ENCODE measurements around the gene CDYL.
A peak's percentile ranks its signal among the peaks of the same experiment; 100 is the strongest.

CDYL gene

DNA sequence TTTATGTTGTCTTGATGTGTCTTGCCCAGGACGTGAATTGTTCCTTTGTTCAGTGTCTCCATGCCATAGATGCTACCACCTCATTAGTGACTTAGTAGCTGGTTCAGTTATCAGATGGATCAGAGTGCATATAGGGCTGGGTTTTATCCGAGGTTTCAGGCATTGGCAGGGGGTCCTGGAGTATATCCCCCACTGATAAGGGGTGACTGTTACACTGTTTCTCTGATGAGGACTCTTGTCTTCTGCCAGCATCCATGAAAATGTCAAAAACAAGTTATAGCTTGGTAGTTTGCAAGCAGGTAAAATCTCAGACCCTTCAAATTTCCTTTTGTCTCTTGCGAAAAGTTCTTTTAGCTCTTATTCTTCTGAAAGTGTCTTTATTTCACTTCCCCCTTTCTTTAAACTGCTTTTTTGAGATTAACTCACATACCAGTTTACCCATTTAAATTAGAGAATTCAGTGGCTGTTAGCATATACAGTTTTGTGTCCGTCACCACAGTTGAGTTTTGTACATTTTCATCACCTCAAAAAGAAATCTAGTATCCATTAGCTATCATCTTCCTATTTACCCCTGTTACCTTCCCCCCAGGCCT lies 109.2 kb downstream of the CDYL start:
- no peak for DNase-seq (ENCODE audit: low spot score)

DNA sequence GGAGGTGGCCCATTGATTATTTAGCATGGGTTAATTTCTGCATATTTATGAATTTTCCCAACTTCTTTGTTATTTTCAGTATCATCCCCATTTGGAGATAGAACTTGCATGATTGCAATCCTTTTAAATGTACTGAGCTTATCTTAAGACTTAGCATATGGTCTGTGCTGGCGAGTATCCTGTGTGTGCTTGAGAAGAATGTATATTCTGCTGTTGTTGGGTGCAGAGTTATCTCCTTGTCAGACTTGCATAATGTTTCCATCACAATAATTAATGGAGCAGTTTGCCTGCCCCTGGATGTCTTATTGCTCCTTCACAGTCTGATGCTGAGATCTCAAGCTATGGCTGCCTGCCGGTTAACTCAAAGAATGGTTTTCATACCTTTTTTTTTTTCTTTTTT lies 112.6 kb downstream of the CDYL start:
- no peak for DNase-seq (ENCODE audit: low spot score)

DNA sequence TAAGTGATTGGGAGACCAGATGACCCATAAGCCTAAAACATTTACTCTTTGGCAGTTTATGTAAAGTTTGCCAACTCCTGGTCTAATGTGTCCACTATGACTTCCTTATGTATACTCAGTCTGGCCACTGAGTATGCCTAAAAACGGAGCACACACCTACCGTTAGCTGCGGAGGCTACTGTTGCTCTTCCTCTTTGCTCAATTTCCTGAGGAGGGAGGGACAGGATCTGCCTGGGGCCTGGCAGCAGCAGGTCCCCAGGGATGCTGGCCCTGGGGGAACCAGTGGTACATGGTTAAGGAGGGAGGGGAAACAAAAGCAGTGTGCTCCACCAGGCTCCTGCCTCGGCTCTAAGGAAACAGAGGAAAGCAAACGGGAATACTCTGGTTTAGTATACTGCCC lies 113.5 kb downstream of the CDYL start:
- DNase-seq (ENCODE audit: low spot score), result no peak

DNA sequence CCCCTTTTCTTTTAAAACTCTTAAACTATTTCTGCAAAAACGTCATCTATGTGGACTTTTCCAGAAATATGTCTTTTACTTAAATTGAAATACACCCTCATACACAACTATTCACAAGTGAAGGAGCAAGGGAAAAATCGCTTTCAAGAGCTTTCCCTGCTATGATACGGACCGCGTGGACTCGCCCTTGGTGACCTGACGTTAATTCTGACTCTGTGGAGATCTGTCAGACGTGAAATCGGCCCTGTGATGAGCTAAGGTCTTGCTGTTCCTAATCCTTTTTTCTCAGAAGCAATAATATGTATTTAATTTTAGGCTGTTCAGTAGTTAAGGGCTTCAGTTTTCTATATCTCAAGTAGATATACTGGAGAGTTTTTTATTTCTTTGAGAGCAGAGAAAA lies 114.0 kb downstream of the CDYL start:
- DNase-seq (ENCODE audit: low spot score), result no peak

GRCh38 chr6:4890627-4891026 lies 114.4 kb downstream of the CDYL start:
- no peak for DNase-seq (ENCODE audit: low spot score)

- no peak for DNase-seq (ENCODE audit: low spot score)
Measured at GRCh38 chr6:4891141-4891540, 114.9 kb downstream of the CDYL start.

DNA sequence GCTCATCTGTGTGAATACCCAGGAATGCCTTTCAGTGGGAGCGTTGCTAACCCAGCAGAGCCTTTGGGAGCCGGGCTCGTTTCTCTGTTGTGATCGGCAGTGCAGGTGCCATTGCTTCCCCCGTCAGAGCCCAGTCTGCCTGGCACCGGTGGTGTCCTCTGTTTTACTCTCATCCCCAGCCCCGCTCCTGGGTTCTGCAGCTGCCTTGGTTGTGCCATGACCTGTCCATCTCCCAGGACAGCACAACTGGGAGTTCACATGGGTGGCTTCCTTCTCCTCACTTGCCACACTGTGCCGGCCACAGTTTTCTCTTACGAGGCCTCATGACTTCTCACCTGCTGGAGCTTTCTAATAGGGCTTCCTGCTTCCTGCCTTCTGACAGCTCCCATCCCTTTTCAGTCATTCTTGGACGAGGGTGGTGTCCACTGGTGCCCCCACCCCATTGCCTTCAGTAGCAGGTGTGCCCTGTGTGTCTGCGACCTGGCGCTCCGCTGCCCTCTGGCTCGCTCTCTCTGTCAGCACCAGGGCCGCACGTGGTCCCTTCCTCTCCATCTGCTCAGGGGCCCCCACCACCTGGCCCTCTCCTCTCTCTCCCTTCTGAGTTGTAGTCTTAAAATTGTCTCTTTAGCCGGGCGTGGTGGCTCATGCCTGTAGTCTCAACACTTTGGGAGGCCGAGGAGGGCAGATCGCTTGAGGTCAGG lies 116.7 kb downstream of the CDYL start:
- DNase-seq (ENCODE audit: low spot score), result no peak

GRCh38 chr6:4894049-4894448 lies 117.8 kb downstream of the CDYL start:
- DNase-seq (ENCODE audit: low spot score), result no peak

DNA sequence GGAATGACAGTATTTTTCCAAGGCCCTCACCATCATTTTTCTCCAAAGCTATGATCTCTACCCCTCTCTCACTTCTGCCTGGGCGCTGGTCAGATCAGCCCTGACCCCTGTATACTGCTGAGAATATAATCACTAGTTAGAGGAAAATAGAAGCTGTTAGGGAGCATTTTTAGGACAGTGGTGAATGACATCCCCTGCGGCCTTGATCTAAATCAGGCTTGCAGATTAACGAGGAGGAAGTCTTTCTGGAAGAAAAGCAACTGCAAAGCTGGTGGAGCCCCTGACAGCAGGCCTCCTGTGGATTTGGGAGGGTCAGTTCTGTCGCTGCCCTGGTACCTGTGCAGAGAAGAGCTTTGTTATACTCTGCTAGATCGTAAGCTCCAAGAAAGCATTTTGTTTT lies 119.8 kb downstream of the CDYL start:
- no peak for DNase-seq (ENCODE audit: low spot score)

- DNase-seq (ENCODE audit: low spot score), result no peak
Measured at GRCh38 chr6:4896401-4896800, 120.2 kb downstream of the CDYL start.

DNA sequence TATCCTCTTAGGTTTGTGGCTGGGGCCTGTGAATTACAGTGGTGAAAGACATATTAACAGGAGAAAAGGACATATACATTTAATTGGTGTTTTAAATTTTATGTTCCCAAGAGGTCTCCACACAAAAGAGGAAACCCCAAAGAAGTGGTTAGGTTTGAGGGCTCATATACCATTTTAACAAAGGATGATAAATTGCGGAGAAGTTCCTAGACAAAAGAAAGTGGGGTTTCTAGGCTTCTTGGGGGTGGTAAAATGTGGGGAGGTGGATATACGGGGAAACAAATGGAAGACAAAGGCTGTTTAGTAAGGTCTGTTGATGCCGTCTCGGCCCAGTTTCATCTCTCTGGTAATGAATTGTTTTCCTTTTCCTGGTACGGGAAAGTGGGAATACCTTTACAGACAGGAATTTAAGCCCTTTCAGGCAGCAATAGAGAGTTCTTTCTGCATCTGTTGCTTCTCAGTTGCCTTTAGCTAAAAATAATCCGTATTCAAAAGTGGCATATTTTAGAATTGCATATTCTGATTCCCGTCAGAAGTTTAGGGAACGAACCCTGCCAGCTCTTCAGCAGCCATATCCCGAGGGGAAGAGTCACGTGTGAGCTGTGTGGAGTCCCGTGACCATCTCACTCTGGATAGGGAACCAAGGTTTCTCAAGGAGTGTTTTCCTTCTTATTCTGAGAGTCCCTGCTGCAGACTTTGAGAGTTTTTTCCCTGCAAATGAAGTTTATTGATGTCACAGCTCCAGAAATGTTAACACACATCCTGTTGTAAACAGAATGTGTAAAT lies 123.2 kb downstream of the CDYL start:
- DNase-seq (ENCODE audit: low spot score), result no peak

- no peak for DNase-seq (ENCODE audit: low spot score)
Measured at GRCh38 chr6:4901386-4902061, 125.3 kb downstream of the CDYL start.

- DNase-seq (ENCODE audit: low spot score), result no peak
Measured at GRCh38 chr6:4902363-4902762, 126.2 kb downstream of the CDYL start.

DNA sequence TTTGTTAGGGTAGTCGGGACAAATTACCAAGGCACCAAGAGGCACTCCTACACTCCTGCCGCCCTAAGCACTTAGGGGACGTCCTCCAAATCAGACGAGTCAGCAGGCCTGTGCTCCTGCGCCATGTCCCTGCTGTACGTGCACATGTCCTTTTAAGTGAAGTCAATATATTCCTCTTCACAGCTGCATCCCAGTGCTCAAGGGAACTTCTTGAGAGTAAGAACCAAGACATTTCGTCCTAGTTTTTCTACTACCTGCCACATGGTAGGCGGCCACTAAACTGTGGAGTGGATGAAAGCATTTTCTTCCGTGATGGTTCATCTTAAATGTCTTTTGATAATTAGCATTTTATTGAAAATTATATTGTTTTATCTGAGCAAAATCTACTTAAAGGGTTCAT lies 126.9 kb downstream of the CDYL start:
- no peak for DNase-seq (ENCODE audit: low spot score)

- peak; percentile 10 for DNase-seq (ENCODE audit: low spot score)
Measured at GRCh38 chr6:4903751-4904370, 127.7 kb downstream of the CDYL start.

DNA sequence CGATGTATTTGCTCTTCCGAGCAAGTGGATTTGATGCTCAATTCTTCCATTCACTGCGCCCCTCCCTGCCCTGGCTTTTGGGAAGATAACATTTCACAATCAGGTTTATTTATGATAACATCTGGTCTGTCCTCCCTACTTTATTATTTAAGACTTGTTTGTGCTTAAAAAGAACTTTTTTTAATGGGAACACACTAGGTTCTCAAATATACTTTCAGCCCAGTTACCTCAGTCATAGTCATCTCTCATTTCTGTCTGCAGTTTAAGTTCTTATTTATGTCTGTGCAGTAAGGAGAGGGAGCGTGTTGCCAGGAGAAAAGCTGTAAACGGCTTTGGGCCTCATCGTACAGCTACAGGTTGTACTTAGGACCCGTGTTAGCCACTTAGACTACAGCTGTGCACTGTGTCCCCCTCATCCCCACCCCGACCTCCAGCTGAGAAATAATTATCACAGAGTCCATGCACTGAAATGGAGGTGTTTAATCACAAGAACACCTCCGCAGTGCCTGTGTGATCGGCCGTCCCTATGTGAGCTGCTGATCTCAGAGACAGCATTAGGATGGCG lies 128.3 kb downstream of the CDYL start:
- DNase-seq (ENCODE audit: low spot score), result no peak

- DNase-seq (ENCODE audit: low spot score), result no peak
Measured at GRCh38 chr6:4905826-4906225, 129.6 kb downstream of the CDYL start.

DNA sequence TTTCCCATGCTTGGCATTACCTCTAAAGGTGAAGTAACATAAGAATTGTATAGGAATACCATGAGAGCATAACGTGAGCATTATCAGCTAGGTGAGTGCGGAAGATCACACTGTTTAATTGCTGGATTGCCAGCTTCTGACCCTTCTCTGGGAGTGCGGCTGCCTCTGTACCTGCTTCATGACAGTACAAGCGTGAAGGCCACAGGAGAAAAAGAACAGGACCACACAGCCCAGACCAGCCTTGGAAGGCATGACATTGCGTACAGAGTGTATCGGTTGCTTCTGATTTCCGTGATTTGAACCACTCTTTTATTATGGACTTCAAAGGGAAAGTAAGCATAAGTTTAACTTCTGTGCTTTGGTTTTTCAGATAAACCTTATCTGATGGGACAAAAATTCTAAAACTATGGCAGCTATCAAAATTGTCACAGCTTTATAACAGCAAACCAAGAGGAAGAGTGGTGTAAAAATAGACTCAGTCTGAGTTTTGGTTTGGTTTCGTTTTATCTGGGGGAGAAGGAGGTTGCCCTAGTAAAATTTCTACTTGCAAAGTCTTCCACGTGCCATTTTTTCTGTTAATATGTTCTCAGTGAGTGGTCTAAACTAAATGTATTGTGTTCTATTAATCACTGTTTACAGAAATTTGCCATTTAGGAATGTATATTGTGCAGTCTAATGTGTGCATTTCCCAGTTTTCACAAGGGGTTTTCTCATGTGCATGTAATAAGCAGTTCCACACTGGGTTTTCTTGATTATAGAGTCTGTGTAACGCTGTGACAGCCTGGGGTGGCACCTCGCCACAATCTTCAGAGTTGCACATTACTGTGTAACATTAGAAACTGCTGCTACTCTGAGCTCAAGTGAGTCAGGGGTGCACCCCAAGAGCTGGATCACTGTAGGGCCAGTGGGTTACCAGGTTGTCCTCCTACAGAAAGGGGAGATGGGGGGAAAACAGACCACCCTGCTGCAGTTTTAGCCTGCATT lies 130.4 kb downstream of the CDYL start:
- DNase-seq (ENCODE audit: low spot score), result peak; percentile 17

- DNase-seq (ENCODE audit: low spot score), result no peak
Measured at GRCh38 chr6:4907602-4908001, 131.4 kb downstream of the CDYL start.

DNA sequence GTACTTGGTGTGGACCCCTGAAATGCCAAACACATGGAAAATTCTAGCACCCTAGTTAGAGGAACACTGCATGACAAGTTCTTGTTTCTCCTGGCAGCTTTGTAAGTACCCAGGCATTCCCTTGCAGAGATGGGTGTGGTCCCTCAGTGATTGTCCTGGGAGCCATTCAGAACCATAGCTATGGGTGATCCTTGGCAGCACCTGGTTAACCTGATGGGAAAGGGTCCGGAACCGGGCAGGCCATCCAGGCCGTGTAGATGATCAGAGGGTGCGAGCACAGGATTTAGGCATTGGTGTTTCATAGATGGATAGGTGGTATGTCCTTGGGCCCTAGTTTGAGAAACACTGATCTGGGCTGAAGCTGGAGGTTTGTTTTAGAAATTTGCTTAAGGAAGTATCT lies 131.9 kb downstream of the CDYL start:
- DNase-seq (ENCODE audit: low spot score), result no peak
